HG03097 (cell line): ENCODE results near the gene CD160.
"Not testable (repeated sequence)": the region's sequence is repeated elsewhere in the genome, so short reads cannot be mapped to it uniquely, and the experiment has no call there.

Experiments used
- ATAC-seq: cut with Tn5 transposase; IDR thresholded peaks from one replicate; pipeline ENCODE4 v1.9.1; 2021; ENCODE audit not compliant: unreplicated experiment, low FRiP score

The CD160 gene

GRCh38 chr1:145708063-145708462, 11.2 kb upstream of the CD160 start:
- ATAC-seq, result no peak

GRCh38 chr1:145710291-145711027, 8.8 kb upstream of the CD160 start:
- ATAC-seq, result no peak

GRCh38 chr1:145711213-145711651, 8.1 kb upstream of the CD160 start:
- no peak for ATAC-seq

DNA sequence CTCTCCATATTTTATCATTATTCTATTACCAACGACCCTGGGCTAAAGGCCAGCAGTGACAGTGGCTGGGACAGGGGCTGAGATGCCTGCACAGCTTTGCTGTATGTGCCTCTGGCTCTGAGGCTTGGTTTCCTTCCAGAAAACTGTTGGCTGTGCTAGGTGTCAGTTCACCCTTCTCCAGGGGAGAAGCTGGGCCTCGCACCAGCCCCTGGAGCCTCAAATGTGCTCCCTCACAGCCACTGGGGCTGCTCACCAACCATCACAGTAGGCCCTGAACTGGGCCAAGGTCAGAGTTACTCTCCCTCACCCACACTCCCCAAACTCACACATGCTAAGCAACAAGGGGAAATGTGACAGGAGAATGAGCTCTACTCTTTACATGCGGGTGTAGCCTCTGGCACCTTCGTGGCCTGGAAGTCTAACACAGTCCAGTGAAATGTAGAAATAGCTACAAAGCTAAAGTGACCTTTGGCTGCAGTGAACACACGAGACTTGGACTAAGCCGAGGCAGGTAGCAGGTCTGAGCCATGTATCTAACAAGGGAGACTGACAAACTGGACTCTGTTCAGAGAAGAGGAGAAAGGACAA, 4.7 kb upstream of the CD160 start:
- no peak for ATAC-seq

GRCh38 chr1:145716641-145717345, 2.5 kb upstream of the CD160 start:
- ATAC-seq, result no peak

- no peak for ATAC-seq
Measured at GRCh38 chr1:145717833-145718232, 1.5 kb upstream of the CD160 start.

DNA sequence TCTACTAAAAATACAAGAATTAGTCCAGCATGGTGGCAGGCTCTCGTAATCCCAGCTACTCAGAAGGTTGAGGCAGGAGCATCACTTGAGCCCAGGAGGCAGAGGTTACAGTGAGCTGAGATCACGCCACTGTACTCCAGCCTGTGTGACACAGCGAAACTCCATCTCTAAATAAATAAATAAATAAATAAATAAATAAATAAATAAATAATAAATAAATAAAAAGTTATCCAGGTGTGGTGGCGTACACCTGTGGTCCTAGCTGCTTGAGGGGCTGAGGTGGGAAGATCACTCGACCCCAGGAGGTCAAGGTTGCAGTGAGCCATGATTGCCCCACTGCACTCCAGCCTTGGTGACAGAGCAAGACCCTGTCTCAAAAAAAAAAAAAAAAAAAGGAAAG, 834 bp upstream of the CD160 start:
- not testable (repeated sequence) for ATAC-seq

DNA sequence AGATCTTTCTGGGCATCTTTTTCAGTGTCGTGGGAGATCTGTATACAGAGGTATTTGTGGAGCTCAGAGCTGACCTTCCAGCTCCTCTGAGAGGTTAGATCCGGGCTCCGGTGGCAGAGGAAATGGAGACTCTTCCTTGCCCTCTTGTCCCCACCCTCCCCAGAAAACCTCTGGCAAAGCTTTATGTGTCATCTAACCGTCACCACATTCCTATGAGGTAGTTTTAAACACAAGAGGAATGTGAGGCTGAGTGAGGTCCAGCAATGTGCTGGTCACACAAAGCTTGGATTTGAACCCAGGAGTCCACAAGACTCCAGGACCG, 1.2 kb downstream of the CD160 start:
- ATAC-seq, result no peak

- ATAC-seq, result no peak
Measured at GRCh38 chr1:145720878-145721671, 1.8 kb downstream of the CD160 start.

DNA sequence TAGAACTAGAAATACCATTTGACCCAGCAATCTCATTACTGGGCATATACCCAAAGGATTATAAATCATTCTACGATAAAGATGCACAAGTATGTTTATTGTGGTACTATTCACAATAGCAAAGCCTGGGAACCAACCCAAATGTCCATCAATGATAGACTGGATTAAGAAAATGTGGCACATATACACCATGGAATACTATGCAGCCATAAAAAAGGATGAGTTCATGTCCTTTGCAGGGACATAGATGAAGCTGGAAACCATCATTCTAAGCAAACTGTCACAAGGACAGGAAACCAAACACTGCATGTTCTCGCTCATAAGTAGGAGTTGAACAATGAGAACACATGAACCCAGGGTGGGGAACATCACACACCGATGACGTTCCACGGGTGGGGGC, 6.9 kb downstream of the CD160 start:
- ATAC-seq, result not testable (repeated sequence)

- no peak for ATAC-seq
Measured at GRCh38 chr1:145729196-145729595, 9.9 kb downstream of the CD160 start.

DNA sequence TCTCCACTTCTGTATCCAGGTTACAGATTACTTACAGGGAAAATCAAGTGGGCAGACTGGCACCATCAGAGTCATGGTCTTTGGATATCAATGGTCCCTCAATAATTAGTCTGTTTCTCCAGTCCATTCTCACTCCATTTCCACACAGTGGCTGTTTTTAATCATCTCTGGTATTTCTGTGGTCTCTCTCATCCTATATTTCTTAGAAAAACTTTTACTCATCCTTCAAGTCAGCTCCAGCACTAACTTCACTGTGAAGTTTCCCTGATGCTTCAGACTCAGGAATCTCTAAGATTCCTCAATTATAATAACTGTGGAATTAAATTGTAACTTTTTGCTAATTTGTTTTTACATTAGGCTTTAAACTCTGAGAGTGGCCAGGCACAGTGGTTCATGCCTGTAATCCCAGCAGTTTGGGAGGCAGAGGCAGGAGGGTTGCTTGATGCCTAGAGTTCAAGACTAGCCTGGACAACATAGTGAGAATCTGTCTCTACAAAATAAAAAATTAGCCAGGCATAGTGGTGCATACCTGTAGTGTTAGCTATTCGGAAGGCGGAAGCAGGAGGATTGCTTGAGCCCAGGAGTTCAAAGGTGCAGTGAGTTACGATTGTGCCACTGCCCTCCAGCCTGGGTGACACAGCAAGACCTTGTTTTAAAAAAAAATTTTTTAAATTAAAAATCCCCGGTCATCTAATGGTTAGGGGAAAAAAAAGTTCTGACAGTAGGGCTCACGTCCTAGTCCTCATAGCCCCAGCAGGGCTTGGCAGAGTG, 10.6 kb downstream of the CD160 start:
- ATAC-seq, result no peak

- no peak for ATAC-seq
Measured at GRCh38 chr1:145730467-145730866, 11.2 kb downstream of the CD160 start.

GRCh38 chr1:145730900-145731299, 11.6 kb downstream of the CD160 start:
- ATAC-seq, result no peak

DNA sequence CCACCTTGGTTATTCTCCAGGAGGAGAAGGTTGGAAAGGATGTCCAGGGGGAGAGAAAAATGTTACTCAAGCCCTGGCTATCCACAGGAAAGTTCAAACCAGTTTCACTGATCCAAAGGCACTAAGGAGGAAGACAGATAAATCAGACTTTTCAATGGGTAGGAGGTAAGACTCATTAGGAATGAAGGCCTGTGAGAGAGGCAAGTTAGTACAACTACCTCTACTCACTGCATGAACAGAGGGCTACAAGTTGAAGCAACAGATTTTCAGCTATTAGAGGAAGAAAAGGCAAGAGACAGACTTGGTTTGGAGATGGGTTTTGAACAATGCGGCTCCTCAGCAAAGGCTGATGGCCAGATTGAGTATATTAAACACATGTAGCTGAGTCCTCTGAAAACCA, 16.9 kb downstream of the CD160 start:
- ATAC-seq, result no peak

DNA sequence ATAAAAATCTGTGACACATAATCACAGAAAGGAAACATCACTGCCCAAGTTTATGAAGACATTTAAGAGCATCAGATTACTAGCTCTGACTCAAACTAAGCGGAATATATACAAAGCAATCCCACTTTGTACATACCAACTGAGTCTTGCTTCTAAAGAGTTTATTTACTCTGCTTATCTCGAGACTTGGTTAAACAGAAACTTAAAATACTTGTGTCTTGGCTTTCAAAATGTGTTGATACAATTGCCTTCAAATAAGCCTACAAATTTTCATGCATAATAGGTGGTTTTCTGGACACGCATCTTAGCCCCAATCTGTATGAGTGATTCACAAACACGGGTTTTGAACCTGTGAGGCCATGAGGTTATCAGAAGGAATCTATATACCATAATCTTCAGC, 21.0 kb downstream of the CD160 start:
- ATAC-seq, result no peak

DNA sequence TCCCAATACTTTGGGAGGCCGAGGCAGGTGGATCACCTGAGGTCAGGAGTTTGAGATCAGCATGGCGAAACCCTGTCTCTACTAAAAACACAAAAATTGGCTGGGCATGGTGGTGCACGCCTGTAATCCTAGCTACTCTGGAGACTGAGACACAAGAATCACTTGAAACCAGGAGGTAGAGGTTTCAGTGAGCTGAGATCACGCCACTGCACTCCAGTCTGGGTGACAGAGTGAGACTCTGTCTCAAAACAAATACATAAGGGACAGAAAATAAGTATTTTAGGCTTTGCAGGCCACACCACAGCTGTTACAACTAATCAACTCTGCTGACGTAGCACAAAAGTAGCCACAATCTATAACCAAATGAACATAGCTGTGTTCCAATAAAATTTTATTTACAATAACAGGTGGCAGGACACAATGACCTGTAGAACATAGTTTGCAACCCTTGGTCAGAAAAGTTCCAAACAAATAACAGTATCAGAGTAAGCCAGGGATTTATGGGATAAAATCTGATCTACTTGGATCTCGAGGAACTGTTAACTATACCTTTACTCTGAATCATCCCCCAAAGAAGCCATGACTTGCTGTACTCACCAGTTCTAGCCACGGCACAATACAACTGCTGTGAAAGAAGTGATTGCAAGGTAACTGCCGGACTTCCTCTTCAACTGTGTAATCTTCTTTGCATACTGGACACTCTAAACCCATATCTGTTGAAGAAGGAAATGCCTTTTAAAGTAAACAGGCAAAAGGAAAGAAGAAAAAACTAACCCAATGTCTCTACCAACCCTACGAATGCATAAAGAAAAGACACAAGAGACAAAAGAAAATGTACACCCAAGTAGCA, 28.3 kb downstream of the CD160 start:
- no peak for ATAC-seq

DNA sequence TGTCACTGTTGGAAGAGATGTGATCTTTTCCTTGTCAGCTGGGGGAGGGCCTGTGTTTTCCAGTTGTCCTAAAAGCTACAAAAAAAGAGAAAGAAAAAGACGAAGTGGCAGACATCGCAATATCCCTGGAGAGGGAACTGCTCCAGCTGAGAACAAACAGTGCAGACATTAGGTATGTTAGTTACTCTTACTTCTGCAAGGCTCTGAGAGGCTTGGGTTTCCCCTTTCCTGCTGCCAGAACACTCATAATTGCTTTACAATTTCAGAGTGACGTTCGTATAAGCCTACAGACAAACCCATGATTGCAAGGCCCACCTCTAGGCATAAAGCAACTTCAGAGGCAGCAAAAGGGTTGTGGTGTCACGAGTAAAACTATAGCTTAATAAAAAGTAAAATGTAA, 31.1 kb downstream of the CD160 start:
- ATAC-seq, result no peak

GRCh38 chr1:145751491-145752037, 32.3 kb downstream of the CD160 start:
- ATAC-seq, result no peak
